Measurements from ENCODE around the gene AP2A1.

AP2A1 gene

DNA sequence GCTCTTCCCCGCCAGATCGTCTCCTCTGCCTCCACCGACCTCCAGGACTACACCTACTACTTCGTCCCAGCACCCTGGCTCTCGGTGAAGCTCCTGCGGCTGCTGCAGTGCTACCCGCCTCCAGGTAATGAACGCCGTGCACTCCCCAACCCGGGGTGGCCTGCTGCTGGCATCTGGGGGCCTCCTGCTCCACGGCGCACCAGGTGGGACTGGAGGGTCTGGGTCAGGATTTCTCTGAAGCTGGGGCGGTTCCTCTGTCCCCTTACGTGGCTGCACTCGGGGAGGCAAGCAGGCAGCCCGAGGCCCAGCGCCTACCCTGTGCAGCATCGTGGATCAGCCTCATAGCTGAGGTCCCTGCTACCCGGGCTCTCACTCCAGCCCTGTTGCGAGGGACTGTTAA lies 28.8 kb downstream of the AP2A1 start:
- no peak for DNase-seq

DNA sequence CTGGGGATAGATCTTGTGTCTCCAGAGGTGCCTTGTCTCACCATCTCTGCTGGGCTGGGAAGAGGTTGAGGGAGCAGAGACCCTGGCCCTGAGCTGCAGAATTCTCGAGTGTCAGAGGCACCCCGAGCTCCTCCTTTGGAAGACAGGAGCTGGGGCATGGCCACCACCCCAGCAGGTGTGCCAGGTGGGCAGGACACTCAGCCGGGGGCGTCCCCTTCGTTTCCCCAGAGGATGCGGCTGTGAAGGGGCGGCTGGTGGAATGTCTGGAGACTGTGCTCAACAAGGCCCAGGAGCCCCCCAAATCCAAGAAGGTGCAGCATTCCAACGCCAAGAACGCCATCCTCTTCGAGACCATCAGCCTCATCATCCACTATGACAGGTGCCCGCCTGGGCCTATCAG lies 31.8 kb downstream of the AP2A1 start:
- DNase-seq = no peak

GRCh38 chr19:49799271-49799797 lies 32.5 kb downstream of the AP2A1 start:
- no peak for DNase-seq

GRCh38 chr19:49799798-49800376 lies 33.1 kb downstream of the AP2A1 start:
- DNase-seq = no peak

DNA sequence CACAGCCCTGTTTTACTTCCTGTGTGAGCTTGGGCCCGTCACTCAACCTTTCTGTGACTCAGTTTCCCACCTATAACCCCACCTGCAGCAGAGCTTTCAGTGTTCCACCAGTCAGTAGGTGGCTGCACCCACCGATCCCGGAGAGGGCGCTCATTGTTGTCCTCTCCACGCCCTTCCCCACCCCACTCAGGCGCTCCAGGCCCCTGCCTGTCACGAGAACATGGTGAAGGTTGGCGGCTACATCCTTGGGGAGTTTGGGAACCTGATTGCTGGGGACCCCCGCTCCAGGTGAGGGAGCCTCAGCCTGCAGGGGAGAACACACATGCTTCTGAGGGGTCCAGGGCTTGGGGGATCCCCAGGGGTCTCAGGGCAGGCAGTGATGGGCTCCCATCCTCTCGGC lies 34.0 kb downstream of the AP2A1 start:
- DNase-seq = no peak

DNA sequence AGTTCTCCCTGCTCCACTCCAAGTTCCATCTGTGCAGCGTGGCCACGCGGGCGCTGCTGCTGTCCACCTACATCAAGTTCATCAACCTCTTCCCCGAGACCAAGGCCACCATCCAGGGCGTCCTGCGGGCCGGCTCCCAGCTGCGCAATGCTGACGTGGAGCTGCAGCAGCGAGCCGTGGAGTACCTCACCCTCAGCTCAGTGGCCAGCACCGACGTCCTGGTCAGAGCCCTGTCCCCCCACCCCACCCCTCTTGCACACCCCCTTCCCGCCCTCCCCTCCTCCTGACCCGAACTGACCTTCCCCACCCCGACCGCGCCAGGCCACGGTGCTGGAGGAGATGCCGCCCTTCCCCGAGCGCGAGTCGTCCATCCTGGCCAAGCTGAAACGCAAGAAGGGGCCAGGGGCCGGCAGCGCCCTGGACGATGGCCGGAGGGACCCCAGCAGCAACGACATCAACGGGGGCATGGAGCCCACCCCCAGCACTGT lies 34.6 kb downstream of the AP2A1 start:
- DNase-seq = no peak

GRCh38 chr19:49801966-49802661 lies 35.3 kb downstream of the AP2A1 start:
- DNase-seq = no peak

DNA sequence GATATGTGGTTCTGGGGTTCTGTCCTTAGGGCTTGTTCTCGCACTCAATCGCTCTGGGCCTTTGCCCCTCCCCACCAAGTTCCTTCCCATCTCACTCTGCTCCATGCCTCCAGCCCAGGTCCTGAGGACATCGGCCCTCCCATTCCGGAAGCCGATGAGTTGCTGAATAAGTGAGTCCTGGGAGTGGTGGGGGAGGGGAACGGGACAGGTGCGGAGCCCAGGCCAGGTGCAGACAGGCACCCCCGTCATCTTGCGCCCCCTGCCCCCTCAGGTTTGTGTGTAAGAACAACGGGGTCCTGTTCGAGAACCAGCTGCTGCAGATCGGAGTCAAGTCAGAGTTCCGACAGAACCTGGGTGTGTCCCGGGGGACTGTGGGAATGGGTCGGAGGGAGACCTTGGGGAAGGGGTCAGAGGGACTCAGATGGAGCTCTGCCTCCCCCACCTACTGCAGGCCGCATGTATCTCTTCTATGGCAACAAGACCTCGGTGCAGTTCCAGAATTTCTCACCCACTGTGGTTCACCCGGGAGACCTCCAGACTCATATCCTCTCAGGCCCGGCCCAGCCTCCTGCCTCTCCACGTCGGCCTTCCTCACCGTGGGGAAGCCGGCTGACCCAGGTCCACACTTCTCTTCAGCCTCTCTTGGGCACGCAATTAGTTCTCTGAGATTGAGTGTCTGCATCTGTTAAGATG lies 36.2 kb downstream of the AP2A1 start:
- no peak for DNase-seq

GRCh38 chr19:49803529-49803856 lies 36.7 kb downstream of the AP2A1 start:
- DNase-seq = no peak

DNA sequence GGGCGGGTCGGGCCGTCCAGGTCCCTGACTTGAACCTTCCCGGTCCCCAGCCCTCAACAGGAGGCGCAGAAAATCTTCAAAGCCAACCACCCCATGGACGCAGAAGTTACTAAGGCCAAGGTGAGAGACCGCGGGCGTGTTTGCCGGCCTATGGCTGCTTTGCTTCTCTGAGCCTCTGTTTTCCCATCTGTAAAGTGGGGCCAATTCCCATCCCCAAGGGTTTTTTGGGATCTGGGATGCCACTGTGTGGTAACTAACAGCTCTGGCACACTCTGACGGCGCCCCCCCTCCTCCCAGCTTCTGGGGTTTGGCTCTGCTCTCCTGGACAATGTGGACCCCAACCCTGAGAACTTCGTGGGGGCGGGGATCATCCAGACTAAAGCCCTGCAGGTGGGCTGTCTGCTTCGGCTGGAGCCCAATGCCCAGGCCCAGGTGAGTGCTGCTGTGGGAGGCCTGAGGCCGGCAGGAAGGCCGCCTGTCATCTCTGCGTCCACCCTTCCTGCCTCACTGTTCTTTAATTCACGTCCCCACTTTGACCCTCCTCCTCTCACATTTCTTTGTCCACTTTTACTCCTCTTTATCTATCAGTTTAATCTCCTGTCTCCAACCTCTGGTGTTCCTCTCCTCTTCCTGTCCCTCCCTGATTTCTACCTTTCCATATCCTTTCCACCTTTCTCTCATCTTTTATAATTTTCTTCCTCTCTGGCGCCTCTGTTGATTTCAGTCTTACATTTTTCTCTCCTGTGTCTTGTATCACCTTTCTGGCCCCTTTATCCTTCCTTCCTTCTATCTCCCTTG lies 39.2 kb downstream of the AP2A1 start:
- DNase-seq = no peak

- DNase-seq = no peak
Observed at GRCh38 chr19:49806620-49806959, 39.8 kb downstream of the AP2A1 start.

- DNase-seq = no peak
Observed at GRCh38 chr19:49807058-49807903, 40.5 kb downstream of the AP2A1 start.

DNA sequence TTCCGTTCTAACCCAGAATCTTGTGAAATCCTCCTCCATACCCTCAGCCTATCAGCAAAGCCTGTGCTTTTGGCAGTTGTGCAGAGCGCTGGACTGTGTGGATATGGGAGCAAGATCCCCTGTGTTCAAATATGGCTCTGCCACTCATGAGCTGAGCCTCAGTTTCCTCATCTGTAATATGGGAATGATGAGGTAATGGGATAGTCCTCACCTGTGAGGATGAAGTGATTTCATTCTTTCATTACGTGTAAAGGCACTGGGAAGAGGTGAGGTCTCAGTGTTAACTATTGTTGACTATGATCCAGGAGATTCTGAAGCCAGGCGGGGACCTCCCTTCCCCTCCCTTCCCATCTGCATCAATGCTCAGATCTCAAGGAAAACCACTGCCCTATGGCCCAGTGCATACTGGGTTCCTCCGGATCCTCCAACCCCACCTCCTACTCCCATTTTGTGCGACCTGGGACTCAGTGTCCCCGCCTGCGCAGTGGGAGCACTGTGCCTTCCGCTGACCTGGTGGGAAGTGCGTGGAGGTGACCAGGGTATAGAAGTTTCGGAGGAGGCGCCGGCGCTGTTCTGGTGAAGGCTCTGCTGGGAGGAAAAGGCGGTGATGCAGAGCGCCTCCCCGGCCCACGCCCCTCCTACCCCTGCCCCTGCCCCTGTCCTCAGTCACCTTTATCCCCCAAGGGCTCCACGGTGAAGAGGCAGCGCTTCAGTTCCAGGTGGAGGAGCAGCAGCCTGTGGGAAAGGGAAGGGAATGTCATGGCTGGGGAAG lies 41.3 kb downstream of the AP2A1 start:
- no peak for DNase-seq

DNA sequence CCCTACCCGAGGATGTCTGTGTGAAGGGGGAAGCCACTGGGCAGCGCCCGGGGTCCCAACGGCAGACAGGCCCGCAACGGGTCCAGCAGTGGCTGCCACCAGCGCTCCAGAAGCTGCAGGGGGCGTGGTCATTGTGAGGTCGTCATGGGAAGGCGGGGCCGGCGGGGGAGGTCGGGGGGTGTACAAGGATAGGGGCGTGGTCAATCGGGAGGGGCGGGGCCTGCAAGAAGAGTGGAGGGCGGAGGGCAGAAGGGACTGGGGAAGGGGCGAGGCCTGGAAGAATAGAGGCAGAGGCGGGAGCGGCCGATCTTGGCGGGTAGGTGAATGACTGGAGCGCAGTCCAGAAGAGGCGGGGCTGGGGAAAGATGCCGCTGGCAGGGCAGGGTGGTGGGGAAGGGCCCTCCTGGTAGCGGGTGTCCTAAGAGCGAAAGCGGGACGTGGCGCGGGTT lies 41.9 kb downstream of the AP2A1 start:
- peak; percentile 83 for DNase-seq

DNA sequence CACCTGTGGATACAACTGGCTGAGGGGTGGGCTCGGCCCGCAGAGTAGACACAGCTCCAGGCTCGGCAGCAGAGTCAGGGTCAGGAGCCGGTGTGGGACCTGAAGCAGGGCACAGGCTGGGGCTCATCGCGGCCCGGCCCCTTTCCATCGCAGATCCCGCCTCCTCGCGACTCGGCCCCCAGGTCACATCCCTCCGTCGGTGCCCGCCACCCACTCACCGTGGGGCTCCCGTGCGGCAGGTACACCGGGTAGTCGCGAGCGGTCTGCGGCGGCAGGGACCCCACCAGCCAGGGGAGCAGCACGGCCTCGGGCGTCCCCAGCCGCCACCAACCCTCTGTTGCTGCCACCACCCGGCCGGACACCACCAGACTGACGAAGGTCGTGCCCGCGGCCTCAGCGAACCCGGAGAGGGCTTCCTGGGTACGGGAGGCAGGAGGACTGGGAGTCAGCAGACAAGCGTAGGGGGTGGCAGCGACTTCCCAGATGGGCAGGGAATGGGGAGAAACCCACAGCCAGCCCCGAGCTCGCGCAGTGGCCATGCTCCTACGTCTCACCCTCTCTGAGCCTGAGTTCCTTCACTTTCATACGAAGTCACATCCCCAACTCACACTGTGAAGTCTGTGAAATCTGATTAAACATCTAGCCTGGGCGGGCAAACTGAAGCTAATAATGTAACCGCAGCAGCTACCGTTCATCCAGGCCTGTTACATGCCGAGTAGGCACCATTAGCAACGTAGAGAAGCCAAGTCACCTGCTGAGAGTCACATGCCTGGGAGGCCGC lies 42.5 kb downstream of the AP2A1 start:
- peak; percentile 24 for DNase-seq

DNA sequence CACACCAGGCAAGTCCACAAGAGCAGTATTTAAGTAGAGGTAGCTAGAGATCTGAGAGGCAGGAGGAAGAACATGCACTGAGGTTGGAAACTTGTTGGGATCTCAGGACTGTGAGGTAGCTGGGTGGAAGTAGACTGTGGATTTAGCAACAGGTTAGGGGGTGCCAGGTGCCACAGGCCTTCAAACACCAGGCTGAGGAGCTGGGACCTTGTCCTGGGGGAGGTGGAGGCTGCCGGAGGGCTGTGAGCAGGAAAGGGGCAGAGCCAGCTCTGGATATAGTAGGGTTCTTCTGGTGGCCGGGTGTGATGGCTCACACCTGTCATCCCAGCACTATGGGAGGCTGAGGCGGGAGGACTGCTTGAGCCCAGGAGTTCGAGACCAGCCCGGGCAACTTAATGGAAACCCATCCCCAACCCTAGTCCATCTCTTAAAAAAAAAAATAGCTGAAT lies 43.2 kb downstream of the AP2A1 start:
- no peak for DNase-seq

GRCh38 chr19:49811328-49811727 lies 44.5 kb downstream of the AP2A1 start:
- DNase-seq = no peak

GRCh38 chr19:49812452-49812996 lies 45.7 kb downstream of the AP2A1 start:
- no peak for DNase-seq

DNA sequence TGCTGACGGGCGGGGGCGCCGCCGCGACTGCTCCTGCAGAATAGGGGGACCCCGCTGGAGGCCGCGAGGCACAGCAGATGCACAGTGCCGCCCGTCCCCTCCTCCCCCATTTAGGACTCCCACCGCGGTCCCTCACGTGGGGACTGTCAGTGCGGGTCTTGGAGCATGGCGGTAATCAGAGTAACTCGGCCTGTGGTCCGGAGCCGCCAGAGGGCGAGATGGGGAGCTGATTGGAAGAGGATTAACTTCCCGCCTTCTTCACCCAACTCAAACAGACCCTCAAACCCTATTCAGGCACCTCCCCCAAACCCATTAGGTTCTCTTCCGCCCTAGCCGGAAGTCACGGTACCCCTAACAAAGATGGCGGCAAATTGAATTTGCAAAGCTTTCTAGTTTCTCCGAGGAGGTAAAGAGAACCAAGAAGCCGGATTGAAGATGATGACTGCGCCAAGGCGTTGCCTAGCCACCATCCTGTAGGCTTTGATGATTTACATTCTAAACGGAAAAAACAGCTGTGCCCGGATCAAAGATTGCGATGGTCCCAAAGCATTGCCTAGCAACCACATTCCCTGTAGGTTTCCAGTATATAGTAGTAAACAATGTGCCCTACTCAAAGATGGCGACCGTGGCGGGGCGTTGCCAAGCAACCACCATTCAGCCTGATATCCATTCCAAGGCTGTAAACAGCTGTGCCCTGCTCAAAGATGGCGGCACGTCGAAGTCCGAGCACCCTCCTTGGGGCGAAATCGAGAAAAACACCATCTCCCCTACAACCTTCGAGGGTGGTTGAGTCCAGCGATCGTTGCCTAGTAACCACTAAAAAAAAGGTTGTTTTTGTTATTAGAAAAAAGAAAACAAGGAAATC lies 46.4 kb downstream of the AP2A1 start, which contains the start of gene FUZ:
TSS of gene FUZ (minus strand) at position 296 of the 865 bp plus-strand sequence. CDS start at position 110, 186 bp downstream.
- DNase-seq = peak; percentile 80

All from activated T-cell treated with anti-CD3 and anti-CD28 coated beads for 4 hours (primary cell).